ENCODE data around the gene NDUFS7. TPM values are rescaled to one million over a fixed set of nuclear protein-coding genes. Genes with fewer than 3 reads are reported as not detected.

NDUFS7 gene
- total and polyA plus RNA-seq, 9 of the 15 experiments (the other 6 are each of a cell fraction or from before 2014, with no cell fraction given): 6.0 to 271 (median 60.6) TPM

Other genes starting within 250 kb of the NDUFS7 start
Only the 7 nearest of the 20 such genes appear.
- gene EFNA2, start 98.0 kb upstream of the NDUFS7 start, total RNA-seq (2014; rRNA removed): 0.16 TPM in 1 of 2 replicates, not detected in the other
- not detected in 2 replicates for gene EFNA2, start 98.0 kb upstream of the NDUFS7 start, total RNA-seq (2014; rRNA removed; fragmentation: Illumina TruSeq; extraction: Trizol)
- not detected in 2 replicates for gene EFNA2, start 98.0 kb upstream of the NDUFS7 start, total RNA-seq (2015; rRNA removed; fragmentation: Illumina TruSeq; extraction: Trizol)
- 0.38 and 0.44 TPM in 2 replicates for gene EFNA2, start 98.0 kb upstream of the NDUFS7 start, total RNA-seq (2021)
- gene EFNA2, start 98.0 kb upstream of the NDUFS7 start, polyA plus RNA-seq (2011; rRNA removed): 0.11 and 0.27 TPM in 2 replicates
- gene EFNA2, start 98.0 kb upstream of the NDUFS7 start, polyA plus RNA-seq (2014; fragmentation: Illumina TruSeq; extraction: Trizol): not detected in 2 replicates
- not detected for gene EFNA2, start 98.0 kb upstream of the NDUFS7 start, polyA plus RNA-seq (2014; fragmentation: Nextera tagmentation; extraction: Ambion mirVana)
- 0.12 and 0.15 TPM in 2 replicates for gene EFNA2, start 98.0 kb upstream of the NDUFS7 start, polyA plus RNA-seq (2014; rRNA removed)
- gene GAMT, start 17.6 kb downstream of the NDUFS7 start, total RNA-seq (2014; rRNA removed): 35.2 and 47.8 TPM in 2 replicates
- gene GAMT, start 17.6 kb downstream of the NDUFS7 start, total RNA-seq (2014; rRNA removed; fragmentation: Illumina TruSeq; extraction: Trizol): 6.1 and 11.1 TPM in 2 replicates
- 25.9 and 28.7 TPM in 2 replicates for gene GAMT, start 17.6 kb downstream of the NDUFS7 start, total RNA-seq (2015; rRNA removed; fragmentation: Illumina TruSeq; extraction: Trizol)
- gene GAMT, start 17.6 kb downstream of the NDUFS7 start, total RNA-seq (2021): 35.3 and 37.5 TPM in 2 replicates
- 27.2 and 42.1 TPM in 2 replicates for gene GAMT, start 17.6 kb downstream of the NDUFS7 start, polyA plus RNA-seq (2011; rRNA removed)
- 26.2 and 35.1 TPM in 2 replicates for gene GAMT, start 17.6 kb downstream of the NDUFS7 start, polyA plus RNA-seq (2014; fragmentation: Illumina TruSeq; extraction: Trizol)
- gene GAMT, start 17.6 kb downstream of the NDUFS7 start, polyA plus RNA-seq (2014; fragmentation: Nextera tagmentation; extraction: Ambion mirVana): 1 to 10 TPM; 1.3 to 2.1 TPM
- gene GAMT, start 17.6 kb downstream of the NDUFS7 start, polyA plus RNA-seq (2014; rRNA removed): 33.3 and 37.8 TPM in 2 replicates
- gene DAZAP1, start 23.7 kb downstream of the NDUFS7 start, total RNA-seq (2014; rRNA removed): 222 and 244 TPM in 2 replicates
- 77.7 and 78.7 TPM in 2 replicates for gene DAZAP1, start 23.7 kb downstream of the NDUFS7 start, total RNA-seq (2014; rRNA removed; fragmentation: Illumina TruSeq; extraction: Trizol)
- gene DAZAP1, start 23.7 kb downstream of the NDUFS7 start, total RNA-seq (2015; rRNA removed; fragmentation: Illumina TruSeq; extraction: Trizol): 139 and 143 TPM in 2 replicates
- 287 and 289 TPM in 2 replicates for gene DAZAP1, start 23.7 kb downstream of the NDUFS7 start, total RNA-seq (2021)
- gene DAZAP1, start 23.7 kb downstream of the NDUFS7 start, polyA plus RNA-seq (2011; rRNA removed): 125 and 155 TPM in 2 replicates
- 142 and 156 TPM in 2 replicates for gene DAZAP1, start 23.7 kb downstream of the NDUFS7 start, polyA plus RNA-seq (2014; fragmentation: Illumina TruSeq; extraction: Trizol)
- 10 to 100 TPM; 10.8 to 13.3 TPM for gene DAZAP1, start 23.7 kb downstream of the NDUFS7 start, polyA plus RNA-seq (2014; fragmentation: Nextera tagmentation; extraction: Ambion mirVana)
- gene DAZAP1, start 23.7 kb downstream of the NDUFS7 start, polyA plus RNA-seq (2014; rRNA removed): 250 and 266 TPM in 2 replicates
- 2,649 and 2,867 TPM in 2 replicates for gene RPS15, start 54.5 kb downstream of the NDUFS7 start, total RNA-seq (2014; rRNA removed)
- gene RPS15, start 54.5 kb downstream of the NDUFS7 start, total RNA-seq (2014; rRNA removed; fragmentation: Illumina TruSeq; extraction: Trizol): 407 and 630 TPM in 2 replicates
- gene RPS15, start 54.5 kb downstream of the NDUFS7 start, total RNA-seq (2015; rRNA removed; fragmentation: Illumina TruSeq; extraction: Trizol): 1,267 and 1,272 TPM in 2 replicates
- gene RPS15, start 54.5 kb downstream of the NDUFS7 start, total RNA-seq (2021): 2,126 and 2,254 TPM in 2 replicates
- gene RPS15, start 54.5 kb downstream of the NDUFS7 start, polyA plus RNA-seq (2011; rRNA removed): 957 and 1,566 TPM in 2 replicates
- gene RPS15, start 54.5 kb downstream of the NDUFS7 start, polyA plus RNA-seq (2014; fragmentation: Illumina TruSeq; extraction: Trizol): 912 and 1,907 TPM in 2 replicates
- 100 to 1,000 TPM; 605 to 818 TPM for gene RPS15, start 54.5 kb downstream of the NDUFS7 start, polyA plus RNA-seq (2014; fragmentation: Nextera tagmentation; extraction: Ambion mirVana)
- gene RPS15, start 54.5 kb downstream of the NDUFS7 start, polyA plus RNA-seq (2014; rRNA removed): 2,791 and 3,285 TPM in 2 replicates
- gene APC2, start 66.2 kb downstream of the NDUFS7 start, total RNA-seq (2014; rRNA removed): 0.05 and 0.08 TPM in 2 replicates
- 0.04 TPM in 1 of 2 replicates, not detected in the other for gene APC2, start 66.2 kb downstream of the NDUFS7 start, total RNA-seq (2014; rRNA removed; fragmentation: Illumina TruSeq; extraction: Trizol)
- gene APC2, start 66.2 kb downstream of the NDUFS7 start, total RNA-seq (2015; rRNA removed; fragmentation: Illumina TruSeq; extraction: Trizol): 0.04 TPM in 1 of 2 replicates, not detected in the other
- 0.27 and 0.40 TPM in 2 replicates for gene APC2, start 66.2 kb downstream of the NDUFS7 start, total RNA-seq (2021)
- gene APC2, start 66.2 kb downstream of the NDUFS7 start, polyA plus RNA-seq (2011; rRNA removed): 0.01 and 0.06 TPM in 2 replicates
- gene APC2, start 66.2 kb downstream of the NDUFS7 start, polyA plus RNA-seq (2014; fragmentation: Illumina TruSeq; extraction: Trizol): 0.01 TPM in 2 replicates
- not detected for gene APC2, start 66.2 kb downstream of the NDUFS7 start, polyA plus RNA-seq (2014; fragmentation: Nextera tagmentation; extraction: Ambion mirVana)
- 0.04 and 0.09 TPM in 2 replicates for gene APC2, start 66.2 kb downstream of the NDUFS7 start, polyA plus RNA-seq (2014; rRNA removed)
- gene C19orf25, start 95.3 kb downstream of the NDUFS7 start, total RNA-seq (2014; rRNA removed): 79.4 and 86.1 TPM in 2 replicates
- 6.5 and 9.6 TPM in 2 replicates for gene C19orf25, start 95.3 kb downstream of the NDUFS7 start, total RNA-seq (2014; rRNA removed; fragmentation: Illumina TruSeq; extraction: Trizol)
- gene C19orf25, start 95.3 kb downstream of the NDUFS7 start, total RNA-seq (2015; rRNA removed; fragmentation: Illumina TruSeq; extraction: Trizol): 40.6 and 42.3 TPM in 2 replicates
- gene C19orf25, start 95.3 kb downstream of the NDUFS7 start, total RNA-seq (2021): 68.3 and 73.1 TPM in 2 replicates
- 25.3 and 27.6 TPM in 2 replicates for gene C19orf25, start 95.3 kb downstream of the NDUFS7 start, polyA plus RNA-seq (2011; rRNA removed)
- gene C19orf25, start 95.3 kb downstream of the NDUFS7 start, polyA plus RNA-seq (2014; fragmentation: Illumina TruSeq; extraction: Trizol): 36.1 and 45.1 TPM in 2 replicates
- 1 to 10 TPM in 1 of 2 experiments, under 1 TPM in 1; 0.79 to 4.5 TPM for gene C19orf25, start 95.3 kb downstream of the NDUFS7 start, polyA plus RNA-seq (2014; fragmentation: Nextera tagmentation; extraction: Ambion mirVana)
- 96.0 TPM in 2 replicates for gene C19orf25, start 95.3 kb downstream of the NDUFS7 start, polyA plus RNA-seq (2014; rRNA removed)
- gene PCSK4, start 106.4 kb downstream of the NDUFS7 start, total RNA-seq (2014; rRNA removed): 2.2 and 3.4 TPM in 2 replicates
- gene PCSK4, start 106.4 kb downstream of the NDUFS7 start, total RNA-seq (2014; rRNA removed; fragmentation: Illumina TruSeq; extraction: Trizol): 0.29 TPM in 2 replicates
- gene PCSK4, start 106.4 kb downstream of the NDUFS7 start, total RNA-seq (2015; rRNA removed; fragmentation: Illumina TruSeq; extraction: Trizol): 1.2 and 1.5 TPM in 2 replicates
- 5.7 and 7.0 TPM in 2 replicates for gene PCSK4, start 106.4 kb downstream of the NDUFS7 start, total RNA-seq (2021)
- gene PCSK4, start 106.4 kb downstream of the NDUFS7 start, polyA plus RNA-seq (2011; rRNA removed): 2.7 and 5.1 TPM in 2 replicates
- gene PCSK4, start 106.4 kb downstream of the NDUFS7 start, polyA plus RNA-seq (2014; fragmentation: Illumina TruSeq; extraction: Trizol): 0.85 and 2.2 TPM in 2 replicates
- under 1 TPM in 1 of 2 experiments, not detected in 1; 0.01 TPM for gene PCSK4, start 106.4 kb downstream of the NDUFS7 start, polyA plus RNA-seq (2014; fragmentation: Nextera tagmentation; extraction: Ambion mirVana)
- gene PCSK4, start 106.4 kb downstream of the NDUFS7 start, polyA plus RNA-seq (2014; rRNA removed): 4.8 and 9.1 TPM in 2 replicates